HEK293 (cell line): Measurements from ENCODE around the gene OSBP.

Source experiments
- AEBP2 ChIP-seq: fragments of 450-650 bp; formaldehyde crosslinking; IDR thresholded peaks from 2 replicates; pipeline ENCODE4 v1.5.1; 2016; ENCODE audit warnings: missing biosample characterization, missing genetic modification characterization, borderline replicate concordance
- ATF2 ChIP-seq: fragments of 450-650 bp; formaldehyde crosslinking; IDR thresholded peaks from 2 replicates; pipeline ENCODE4 v1.5.1; 2016; ENCODE audit warnings: missing biosample characterization, missing genetic modification characterization, low read depth
- CTCF ChIP-seq: fragments of 450-650 bp; formaldehyde crosslinking; IDR thresholded peaks from 2 replicates; pipeline ENCODE4 v1.5.1; 2016; ENCODE audit warnings: missing biosample characterization, missing genetic modification characterization
- HOXC10 ChIP-seq: sonication (generic); formaldehyde crosslinking; IDR thresholded peaks from 2 replicates; pipeline ENCODE4 v1.8.1; 2023; ENCODE audit warnings: mild to moderate bottlenecking, missing genetic modification reagents
- REST ChIP-seq: fragments of 450-650 bp; formaldehyde crosslinking; IDR thresholded peaks from 2 replicates; pipeline ENCODE4 v1.5.1; 2016; ENCODE audit warnings: missing biosample characterization, missing genetic modification characterization
- YY1 ChIP-seq: fragments of 450-650 bp; formaldehyde crosslinking; IDR thresholded peaks from 2 replicates; pipeline ENCODE4 v1.5.1; 2018; ENCODE audit warnings: missing biosample characterization, missing genetic modification characterization
- ZFP69B ChIP-seq: fragments of 450-650 bp; formaldehyde crosslinking; IDR thresholded peaks from 2 replicates; pipeline ENCODE4 v1.5.1; 2016; ENCODE audit warnings: missing biosample characterization, missing genetic modification characterization
- ZNF350 ChIP-seq: fragments of 450-650 bp; formaldehyde crosslinking; IDR thresholded peaks from 2 replicates; pipeline ENCODE4 v1.5.0; 2017; ENCODE audit warnings: missing biosample characterization, mild to moderate bottlenecking, missing genetic modification characterization
- ZNF398 ChIP-seq: fragments of 450-650 bp; formaldehyde crosslinking; IDR thresholded peaks from 2 replicates; pipeline ENCODE4 v1.5.1; 2017; ENCODE audit warnings: missing biosample characterization, missing genetic modification characterization
- ZNF585B ChIP-seq: fragments of 450-650 bp; formaldehyde crosslinking; IDR thresholded peaks from 2 replicates; pipeline ENCODE4 v1.5.1; 2016; ENCODE audit warnings: missing biosample characterization, missing genetic modification characterization
- ZNF792 ChIP-seq: fragments of 450-650 bp; formaldehyde crosslinking; IDR thresholded peaks from 2 replicates; pipeline ENCODE4 v1.5.1; 2016; ENCODE audit warnings: missing biosample characterization, missing genetic modification characterization

- TF ChIP-seq ZNF350 = no peak
- TF ChIP-seq AEBP2 (tag by site-specific recombination) = no peak
- no peak for TF ChIP-seq ZFP69B (tag by site-specific recombination)
- TF ChIP-seq YY1 (tag by site-specific recombination) = no peak; the same call in 1 of the 2 replicates
- no peak for TF ChIP-seq ZNF398
- TF ChIP-seq REST (tag by site-specific recombination) = no peak
- TF ChIP-seq ZNF792 = no peak
- no peak for TF ChIP-seq ZNF585B
- TF ChIP-seq CTCF (tag by site-specific recombination) = no peak
- no peak for TF ChIP-seq ATF2
- no peak for TF ChIP-seq HOXC10
These were observed 55.3 kb downstream of the OSBP start for GRCh38 chr11:59560290-59560701.
